Measurements from ENCODE around the gene TBX6. TPM values are rescaled to one million over a fixed set of nuclear protein-coding genes. Genes with fewer than 3 reads are reported as not detected.

TBX6 gene
- total and polyA plus RNA-seq, 2 of the 4 experiments (the other 2 are of a cell fraction) = 0.10 TPM; not detected in 1

- no peak for TF ChIP-seq RFX5 (IDR thresholded peaks at IDR 0.05; ENCODE audit: low read depth, low read length)
- no peak for TF ChIP-seq CEBPB (IDR thresholded peaks at IDR 0.05; ENCODE audit: low read depth, low read length)
- TF ChIP-seq CHD1 (IDR thresholded peaks at IDR 0.05; ENCODE audit: low read depth, low read length) = no peak
Measured at GRCh38 chr16:30095166-30096078, 3.7 kb upstream of the TBX6 start (continued).

- H3K18ac ChIP-seq (ENCODE audit: low read depth, low read length) = no peak overlapping the region
- no TSS peak for BruUV-seq (replicated peaks)
- H2BK20ac ChIP-seq (ENCODE audit: low read depth, low read length) = no peak overlapping the region
- H2BK5ac ChIP-seq (ENCODE audit: low read depth, low read length, poor library complexity, severe bottlenecking) = no peak overlapping the region
- DNase-seq (no peak), ATAC-seq (ENCODE audit: low read depth) (no peak)
- H4K5ac ChIP-seq (ENCODE audit: low read depth, low read length) = no peak overlapping the region
- no peaks in the 10 kb centered on the region for H3K9me1 ChIP-seq (ENCODE audit: insufficient read depth, low read length)
- H3K4me3 ChIP-seq (ENCODE audit: insufficient read depth, low read depth, low read length) = no peak overlapping the region; the same call in 1 of the 2 replicates
- H3K4me1 ChIP-seq (ENCODE audit: control insufficient read depth, insufficient read depth, low read length) = peaks cover 14% of the 10 kb centered on the region
- H3K27me3 ChIP-seq (ENCODE audit: control insufficient read depth, insufficient read depth, low read length) = no peaks in the 10 kb centered on the region
- H2BK120ac ChIP-seq (ENCODE audit: low read depth, low read length) = no peak overlapping the region
- H3K79me1 ChIP-seq (ENCODE audit: low read depth in 1 of 2, low read length in 2 of 2) = peaks cover 0 to 18% of the 10 kb centered on the region in 2 experiments; a peak in 2 of 4 replicates
- no peak overlapping the region for H2BK15ac ChIP-seq (ENCODE audit: low read depth, low read length)
- ChIA-PET POLR2A (ENCODE audit: unreplicated experiment) (no interaction called here), CTCF (no interaction called here)
- H2AK5ac ChIP-seq (ENCODE audit: low read depth, low read length) = no peak overlapping the region; the same call in 1 of the 2 replicates
- no peak overlapping the region; a peak in 1 of 4 replicates for H4K8ac ChIP-seq (ENCODE audit: low read depth in 2 of 2, low read length in 2 of 2)
- dilution Hi-C loops (cut with HindIII; ENCODE audit: low sequenced_read_pairs, unreplicated experiment) (no loop called here), intact Hi-C loops (cut with micrococcal nuclease) (loop anchor here (10.0 kb wide), 1 partner anchor 310 kb away; the partner anchor contains the start of gene ZNF771), in situ Hi-C loops (cut with MboI; ENCODE audit: low sequenced_read_pairs) (loop anchor here (5.0 kb wide), 1 partner anchor 58 kb away; no protein-coding TSS in a partner anchor)
- no peak overlapping the region for H3K27ac ChIP-seq (ENCODE audit: insufficient read depth, low read length)
- H3K4ac ChIP-seq (ENCODE audit: low read depth, low read length) = no peak overlapping the region; the same call in 1 of the 2 replicates
- H2AK9ac ChIP-seq (replicated peaks; ENCODE audit: low read depth, low read length, poor library complexity) = no peak overlapping the region
- H3K23ac ChIP-seq (ENCODE audit: low read depth, low read length) = no peak overlapping the region
- no peaks in the 10 kb centered on the region for H4K20me1 ChIP-seq (ENCODE audit: insufficient read depth, low read length)
- H4K91ac ChIP-seq (ENCODE audit: insufficient read depth, low read depth, low read length) = no peak overlapping the region
- peaks cover 11% of the 10 kb centered on the region for H3K9me3 ChIP-seq (ENCODE audit: control insufficient read depth, insufficient read depth, low read length)
- no peak overlapping the region for H3K56ac ChIP-seq (ENCODE audit: extremely low read depth, insufficient read depth, low read length)
- H3K36me3 ChIP-seq (ENCODE audit: control insufficient read depth, insufficient read depth, low read length) = peaks cover 6% of the 10 kb centered on the region
- TF ChIP-seq ELK1 (IDR thresholded peaks at IDR 0.05; ENCODE audit: borderline replicate concordance, low read depth, low read length) (no peak), MAZ (IDR thresholded peaks at IDR 0.05; ENCODE audit: borderline replicate concordance, low read depth, low read length) (no peak), USF2 (IDR thresholded peaks at IDR 0.05; ENCODE audit: low read depth, low read length) (no peak), NFE2L2 (IDR thresholded peaks at IDR 0.05; ENCODE audit: low read depth, low read length) (no peak)
- no peak overlapping the region for H3K9ac ChIP-seq (ENCODE audit: low read depth, low read length)
- H3K4me2 ChIP-seq (ENCODE audit: low read depth, low read length) = peak overlapping the region; percentile 21; the same call in 1 of the 2 replicates
- no peak overlapping the region for H3K14ac ChIP-seq (replicated peaks; ENCODE audit: low read depth, low read length)
- WGBS, 2 experiments (ENCODE audit: extremely low coverage in 2 of 2, insufficient read length in 1 of 2) = 89% methylated on average over 8 of the region's 11 CpGs; no CpG with 5 or more reads in 1 of the 2 experiments
- no peak overlapping the region for H2AFZ ChIP-seq (replicated peaks; ENCODE audit: low read length, poor library complexity)
Measured at GRCh38 chr16:30094541-30095165, 2.9 kb upstream of the TBX6 start.
